Measurements from ENCODE around the gene KLRB1. TPM values are rescaled to one million over a fixed set of nuclear protein-coding genes. Genes with fewer than 3 reads are reported as not detected.

The KLRB1 gene
- not detected in 2 replicates for total RNA-seq

GRCh38 chr12:9607716-9608115 lies at the start of gene KLRB1:
KLRB1 (minus strand) TSS chr12:9607916; CDS start chr12:9607839, 77 bp downstream.

Other genes with a start within 250 kb of the KLRB1 start
- 1.4 and 4.0 TPM in 2 replicates for gene CLEC2D, start 61.8 kb upstream of the KLRB1 start, total RNA-seq
- not detected in 2 replicates for gene CLECL1, start 125.2 kb upstream of the KLRB1 start, total RNA-seq
- gene CD69, start 153.0 kb upstream of the KLRB1 start, total RNA-seq, result 0.48 TPM in 1 of 2 replicates, not detected in the other
- 0.48 TPM in 1 of 2 replicates, not detected in the other for gene KLRF1, start 219.6 kb upstream of the KLRB1 start, total RNA-seq